GM12878 (cell line): ENCODE results near the gene BAK1.

Experiments used
- ATF7 ChIP-seq: fragments of 450-650 bp; IDR thresholded peaks from 2 replicates; pipeline ENCODE4 v1.6.1; 2016; ENCODE audit warnings: low read depth, mild to moderate bottlenecking
- EGR1 ChIP-seq, 2 experiments: IDR thresholded peaks; 1 replicate in 1 of 2; 2 replicates in 1 of 2; pipeline ENCODE4 v1.6.1; 2011 to 2012; ENCODE audit warnings: low read depth in 2 of 2, low read length in 2 of 2, borderline replicate concordance in 1 of 2, mild to moderate bottlenecking in 1 of 2, moderate library complexity in 1 of 2
- FOS ChIP-seq: IDR thresholded peaks from 3 replicates; pipeline ENCODE4 v1.6.1; 2011; ENCODE audit warnings: borderline replicate concordance; ENCODE audit not compliant: insufficient read length; ENCODE audit errors: extremely low read depth
- GABPA ChIP-seq: IDR thresholded peaks from 2 replicates; pipeline ENCODE4 v1.6.1; 2014; ENCODE audit warnings: antibody characterized with exemption, low read depth, mild to moderate bottlenecking, inconsistent platforms
- ZNF384 ChIP-seq: IDR thresholded peaks from 2 replicates; pipeline ENCODE4 v1.6.1; 2012; ENCODE audit warnings: low read depth, mild to moderate bottlenecking, low read length, improper control_type of control experiment, borderline replicate concordance

GRCh38 chr6:33616113-33616512, 36.0 kb upstream of the BAK1 start:
- TF ChIP-seq GABPA (no peak), EGR1 (IDR thresholded peaks at IDR 0.05; ENCODE audit: borderline replicate concordance in 1 of 2, low read depth in 2 of 2, low read length in 2 of 2) (no peak), FOS (no peak), ATF7 (no peak), ZNF384 (no peak)
